Astrocyte (in vitro differentiated cells and primary cell): ENCODE data around the gene IRF2.

ENCODE experiments used
- CTCF ChIP-seq: IDR thresholded peaks from 2 replicates; pipeline ENCODE4 v1.5.1; 2011; ENCODE audit warnings: low read depth, mild to moderate bottlenecking, inconsistent platforms, low read length, moderate library complexity; ENCODE audit not compliant: insufficient read depth
- EZH2 ChIP-seq: IDR thresholded peaks from 2 replicates; pipeline ENCODE4 v1.6.1; 2012; ENCODE audit warnings: mild to moderate bottlenecking, low read length, inconsistent platforms; ENCODE audit not compliant: insufficient read depth

- TF ChIP-seq CTCF = no peak
- TF ChIP-seq EZH2 = no peak
These were observed 19.1 kb downstream of the IRF2 start for GRCh38 chr4:184455299-184455698.
